K562 (cell line): ENCODE data around the gene B3GAT1. TPM values are rescaled to one million over a fixed set of nuclear protein-coding genes. Genes with fewer than 3 reads are reported as not detected.

Source experiments
- MED1 ChIP-seq: sonication (generic); formaldehyde crosslinking; IDR thresholded peaks from 2 replicates; pipeline ENCODE4 v1.8.1; 2023; ENCODE audit warnings: missing genetic modification reagents, borderline replicate concordance
- PURB ChIP-seq: sonication (generic); formaldehyde crosslinking; IDR thresholded peaks from 2 replicates; pipeline ENCODE4 v1.9.0; 2021; ENCODE audit warnings: low read depth, mild to moderate bottlenecking, missing genetic modification reagents
- ZNF224 ChIP-seq: sonication (generic); formaldehyde crosslinking; IDR thresholded peaks from 2 replicates; pipeline ENCODE4 v1.8.0; 2022; ENCODE audit warnings: mild to moderate bottlenecking, missing genetic modification reagents
- polyA plus RNA-seq, 8 experiments: library from polyadenylated mRNA; depleted of rRNA in 4 of 8; stranded (reverse) in 5 of 8; unstranded in 3 of 8; fragments of >200 nt; fragmentation: Nextera tagmentation in 2 of 8; fragmentation: Illumina TruSeq in 1 of 8; extraction: Ambion mirVana in 2 of 8; extraction: Trizol in 1 of 8; gene quantifications; 2 replicates each; pipeline versions ENCODE4 v1.2.1 to v1.2.3, GENCODE V29; 2011 to 2014; ENCODE audit warnings: inconsistent platforms in 1 of 8, missing spikeins in 1 of 8
- total RNA-seq, 7 experiments: library from RNA; depleted of rRNA in 6 of 7; stranded (reverse); fragments of >200 nt in 6 of 7; fragmentation: Illumina TruSeq in 2 of 7; extraction: Trizol in 2 of 7; gene quantifications; 2 replicates each; pipeline versions ENCODE4 v1.2.1 to v1.2.3, GENCODE V29; 2011 to 2021; ENCODE audit warnings: low replicate concordance in 1 of 7
- TF ChIP-seq, protein P1 (sequence below): sonication (generic); formaldehyde crosslinking; IDR thresholded peaks from 2 replicates; pipeline ENCODE4 v1.8.0; 2023; ENCODE audit warnings: missing genetic modification reagents, mild to moderate bottlenecking, borderline replicate concordance

Gene B3GAT1
- total and polyA plus RNA-seq, 9 of the 15 experiments (the other 6 are each of a cell fraction or from before 2014, with no cell fraction given): 0.01 to 0.53 (median 0.14) TPM; not detected in 1

DNA sequence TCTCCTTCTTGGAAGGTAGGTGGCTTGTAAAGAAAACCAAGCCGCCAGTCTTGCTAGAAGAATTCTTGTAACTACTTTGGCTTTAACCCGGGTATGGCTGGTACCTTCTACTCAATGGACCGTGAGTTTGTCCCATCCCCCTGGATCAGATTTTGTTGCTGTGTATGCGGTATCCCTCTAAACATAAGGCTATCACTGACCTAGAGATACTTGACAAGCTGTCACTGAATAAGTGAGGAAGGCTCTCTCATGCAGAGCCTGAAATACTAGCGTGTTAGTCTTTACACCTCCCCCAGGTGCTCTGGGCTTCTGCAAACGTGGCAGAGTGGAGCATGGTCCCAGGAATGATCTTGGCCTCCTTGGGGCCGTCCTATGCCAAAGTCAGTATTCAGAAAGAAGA is 45.8 kb downstream of the B3GAT1 start (continued):
- TF ChIP-seq, protein P1, sequence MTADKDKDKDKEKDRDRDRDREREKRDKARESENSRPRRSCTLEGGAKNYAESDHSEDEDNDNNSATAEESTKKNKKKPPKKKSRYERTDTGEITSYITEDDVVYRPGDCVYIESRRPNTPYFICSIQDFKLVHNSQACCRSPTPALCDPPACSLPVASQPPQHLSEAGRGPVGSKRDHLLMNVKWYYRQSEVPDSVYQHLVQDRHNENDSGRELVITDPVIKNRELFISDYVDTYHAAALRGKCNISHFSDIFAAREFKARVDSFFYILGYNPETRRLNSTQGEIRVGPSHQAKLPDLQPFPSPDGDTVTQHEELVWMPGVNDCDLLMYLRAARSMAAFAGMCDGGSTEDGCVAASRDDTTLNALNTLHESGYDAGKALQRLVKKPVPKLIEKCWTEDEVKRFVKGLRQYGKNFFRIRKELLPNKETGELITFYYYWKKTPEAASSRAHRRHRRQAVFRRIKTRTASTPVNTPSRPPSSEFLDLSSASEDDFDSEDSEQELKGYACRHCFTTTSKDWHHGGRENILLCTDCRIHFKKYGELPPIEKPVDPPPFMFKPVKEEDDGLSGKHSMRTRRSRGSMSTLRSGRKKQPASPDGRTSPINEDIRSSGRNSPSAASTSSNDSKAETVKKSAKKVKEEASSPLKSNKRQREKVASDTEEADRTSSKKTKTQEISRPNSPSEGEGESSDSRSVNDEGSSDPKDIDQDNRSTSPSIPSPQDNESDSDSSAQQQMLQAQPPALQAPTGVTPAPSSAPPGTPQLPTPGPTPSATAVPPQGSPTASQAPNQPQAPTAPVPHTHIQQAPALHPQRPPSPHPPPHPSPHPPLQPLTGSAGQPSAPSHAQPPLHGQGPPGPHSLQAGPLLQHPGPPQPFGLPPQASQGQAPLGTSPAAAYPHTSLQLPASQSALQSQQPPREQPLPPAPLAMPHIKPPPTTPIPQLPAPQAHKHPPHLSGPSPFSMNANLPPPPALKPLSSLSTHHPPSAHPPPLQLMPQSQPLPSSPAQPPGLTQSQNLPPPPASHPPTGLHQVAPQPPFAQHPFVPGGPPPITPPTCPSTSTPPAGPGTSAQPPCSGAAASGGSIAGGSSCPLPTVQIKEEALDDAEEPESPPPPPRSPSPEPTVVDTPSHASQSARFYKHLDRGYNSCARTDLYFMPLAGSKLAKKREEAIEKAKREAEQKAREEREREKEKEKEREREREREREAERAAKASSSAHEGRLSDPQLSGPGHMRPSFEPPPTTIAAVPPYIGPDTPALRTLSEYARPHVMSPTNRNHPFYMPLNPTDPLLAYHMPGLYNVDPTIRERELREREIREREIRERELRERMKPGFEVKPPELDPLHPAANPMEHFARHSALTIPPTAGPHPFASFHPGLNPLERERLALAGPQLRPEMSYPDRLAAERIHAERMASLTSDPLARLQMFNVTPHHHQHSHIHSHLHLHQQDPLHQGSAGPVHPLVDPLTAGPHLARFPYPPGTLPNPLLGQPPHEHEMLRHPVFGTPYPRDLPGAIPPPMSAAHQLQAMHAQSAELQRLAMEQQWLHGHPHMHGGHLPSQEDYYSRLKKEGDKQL (CRISPR knock-in tag): no peak
- TF ChIP-seq ZNF224 (CRISPR knock-in tag): no peak
- TF ChIP-seq MED1 (CRISPR knock-in tag): no peak
- TF ChIP-seq PURB (CRISPR knock-in tag): no peak
- TF ChIP-seq, all 486 proteins: peak for 0
